Stimulated activated CD8-positive, alpha-beta memory T cell treated with anti-CD3 and anti-CD28 coated beads, Interleukin-7, amount 100 ng/mL, for 48 hours (primary cell): ENCODE data around the gene NUDT22.

Experiments used
- DNase-seq, 2 donors: peaks; one replicate each; pipeline ENCODE4 v3.0.0-alpha.2; 2020; ENCODE audit warnings: low read depth in 1 of 2; ENCODE audit errors: extremely low read depth in 1 of 2

NUDT22 gene

GRCh38 chr11:64226507-64227051 is 505 bp downstream of the NUDT22 start:
- DNase-seq, result peak in 1 of 2 donors; percentile 68

DNA sequence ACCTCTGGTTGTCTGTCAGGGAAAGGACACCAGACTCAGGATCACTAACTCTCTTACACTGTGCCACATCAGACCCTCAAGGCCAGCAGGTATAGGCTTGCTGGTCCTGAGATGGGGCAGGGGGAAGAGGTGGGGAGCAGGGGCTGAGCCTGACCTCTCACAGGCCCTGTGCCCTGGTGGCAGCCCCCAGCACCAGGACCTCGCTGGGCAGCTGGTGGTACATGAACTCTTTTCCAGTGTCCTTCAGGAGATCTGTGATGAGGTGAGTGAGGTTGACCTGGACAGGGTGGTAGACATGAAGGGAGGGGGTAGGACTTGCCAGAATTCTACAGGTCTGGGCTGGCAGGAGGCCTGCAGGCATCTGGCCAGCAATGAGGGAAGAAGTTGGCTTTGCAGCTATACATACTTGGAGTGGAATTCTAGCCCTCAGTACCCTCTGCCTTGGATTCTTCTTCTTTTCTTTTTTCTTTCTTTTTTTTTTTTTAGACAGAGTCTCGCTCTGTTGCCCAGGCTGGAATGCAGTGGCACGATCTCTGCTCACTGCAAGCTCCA is 1.4 kb downstream of the NUDT22 start:
- no peak for DNase-seq

- DNase-seq, result no peak
Measured at GRCh38 chr11:64229090-64229743, 3.1 kb downstream of the NUDT22 start.

DNA sequence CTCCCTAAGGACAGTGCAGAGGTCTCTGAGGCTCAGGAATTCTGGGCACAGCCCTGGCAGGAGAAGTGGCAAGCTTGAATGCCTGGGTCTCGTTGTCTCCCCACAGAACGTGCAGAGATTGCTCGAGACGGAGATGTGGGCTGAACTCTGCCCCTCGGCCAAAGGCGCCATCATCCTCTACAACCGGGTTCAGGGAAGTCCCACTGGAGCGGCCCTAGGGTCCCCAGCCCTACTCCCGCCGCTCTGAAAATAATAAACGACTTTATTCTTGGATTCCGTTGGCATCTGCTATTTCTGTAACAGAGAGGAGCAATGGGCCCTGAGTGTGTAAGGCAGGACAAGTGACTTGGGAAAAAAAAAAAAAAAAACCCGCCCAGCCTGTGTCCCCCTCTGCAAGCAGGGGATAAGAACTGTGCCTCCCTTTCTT is 3.7 kb downstream of the NUDT22 start:
- no peak for DNase-seq

- DNase-seq, result peak; percentile 72 to 86
Measured at GRCh38 chr11:64230171-64230984, 4.3 kb downstream of the NUDT22 start, which contains the start of gene DNAJC4. TSS of gene DNAJC4 (plus strand) at chr11:64230548. CDS start at chr11:64230855, 307 bp downstream.

GRCh38 chr11:64230985-64231365 is 4.9 kb downstream of the NUDT22 start:
- DNase-seq, result no peak

- DNase-seq, result no peak
Measured at GRCh38 chr11:64231546-64231945, 5.5 kb downstream of the NUDT22 start.

GRCh38 chr11:64232182-64232966 is 6.3 kb downstream of the NUDT22 start:
- no peak for DNase-seq

DNA sequence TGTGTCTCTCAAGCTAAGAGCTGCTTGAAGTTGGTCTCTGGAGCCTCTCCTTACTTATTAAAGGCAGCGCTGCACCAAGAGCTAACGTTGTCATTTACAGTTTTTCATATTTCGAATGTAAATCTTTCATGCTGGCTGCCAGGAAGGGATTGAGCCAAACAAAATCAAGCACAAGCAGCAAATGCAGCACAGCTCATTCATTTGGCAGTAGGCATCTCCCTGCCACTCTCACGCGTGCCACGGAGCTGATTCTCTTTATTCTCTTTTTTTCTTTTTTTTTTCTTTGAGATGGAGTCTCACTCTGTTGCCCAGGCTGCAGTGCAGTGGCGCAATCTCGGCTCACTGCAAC is 6.9 kb downstream of the NUDT22 start:
- no peak for DNase-seq

DNA sequence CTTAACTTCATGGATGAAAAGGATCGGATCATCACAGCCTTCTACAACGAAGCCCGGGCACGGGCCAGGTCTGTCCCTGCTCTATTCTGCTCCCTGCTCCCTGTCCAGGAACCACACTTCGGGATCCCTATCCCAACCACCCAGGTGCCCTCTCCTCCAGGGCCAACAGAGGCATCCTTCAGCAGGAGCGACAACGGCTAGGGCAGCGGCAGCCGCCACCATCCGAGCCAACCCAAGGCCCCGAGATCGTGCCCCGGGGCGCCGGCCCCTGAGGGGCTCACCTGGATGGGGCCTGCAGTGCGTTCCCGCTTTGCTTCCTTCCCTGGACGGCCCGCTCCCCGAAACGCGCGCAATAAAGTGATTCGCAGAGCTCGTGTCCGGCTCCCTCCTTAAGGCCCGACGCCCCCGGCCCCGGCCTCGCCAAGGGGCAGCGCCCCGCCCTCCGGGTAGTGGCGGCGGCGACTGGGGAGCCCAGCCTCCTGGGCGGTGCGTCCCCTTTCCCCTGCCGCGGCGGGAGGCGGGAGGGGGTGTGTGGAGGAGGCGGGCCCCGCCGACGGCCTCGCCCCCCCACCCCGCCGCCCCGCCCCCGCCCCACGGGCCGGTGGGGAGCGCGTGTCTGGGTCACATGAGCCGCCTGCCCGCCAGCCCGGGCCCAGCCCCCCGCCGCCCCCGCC is 8.0 kb downstream of the NUDT22 start, which contains the start of gene VEGFB:
TSS of gene VEGFB (plus strand) at position 672 of the 674 bp plus-strand sequence. CDS start 250 bp downstream, outside the sequence.
- DNase-seq, result no peak

DNA sequence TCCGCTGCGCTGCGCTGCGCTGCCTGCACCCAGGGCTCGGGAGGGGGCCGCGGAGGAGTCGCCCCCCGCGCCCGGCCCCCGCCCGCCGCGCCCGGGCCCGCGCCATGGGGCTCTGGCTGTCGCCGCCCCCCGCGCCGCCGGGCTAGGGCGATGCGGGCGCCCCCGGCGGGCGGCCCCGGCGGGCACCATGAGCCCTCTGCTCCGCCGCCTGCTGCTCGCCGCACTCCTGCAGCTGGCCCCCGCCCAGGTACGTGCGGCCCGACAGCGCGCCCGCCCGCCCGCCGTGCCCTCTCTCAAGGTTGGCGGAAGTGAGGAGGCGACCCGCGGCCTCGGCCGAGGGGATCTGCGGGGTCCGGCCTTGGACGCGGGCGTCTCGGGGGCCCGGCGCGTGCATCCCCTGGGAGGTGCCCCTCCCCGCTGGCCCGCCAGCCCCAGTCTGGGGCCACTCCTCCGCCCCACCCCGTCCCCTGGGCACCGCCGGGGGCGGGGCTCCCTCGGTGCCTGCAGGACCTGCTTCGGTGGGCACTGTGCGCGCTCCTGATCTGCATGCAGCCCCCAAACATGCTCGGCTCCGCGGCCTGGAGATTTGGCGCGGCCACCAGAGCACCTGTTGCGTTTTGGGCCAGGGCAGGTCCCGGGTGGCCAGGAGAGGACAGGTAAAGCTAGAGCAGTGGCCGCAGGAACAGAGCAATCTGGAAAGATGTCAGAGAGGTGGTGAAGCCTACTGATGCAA is 8.7 kb downstream of the NUDT22 start:
- no peak for DNase-seq

- no peak for DNase-seq
Measured at GRCh38 chr11:64235437-64236161, 9.5 kb downstream of the NUDT22 start.

- DNase-seq, result no peak
Measured at GRCh38 chr11:64237484-64237951, 11.4 kb downstream of the NUDT22 start.

GRCh38 chr11:64238076-64238475 is 12.0 kb downstream of the NUDT22 start:
- no peak for DNase-seq

DNA sequence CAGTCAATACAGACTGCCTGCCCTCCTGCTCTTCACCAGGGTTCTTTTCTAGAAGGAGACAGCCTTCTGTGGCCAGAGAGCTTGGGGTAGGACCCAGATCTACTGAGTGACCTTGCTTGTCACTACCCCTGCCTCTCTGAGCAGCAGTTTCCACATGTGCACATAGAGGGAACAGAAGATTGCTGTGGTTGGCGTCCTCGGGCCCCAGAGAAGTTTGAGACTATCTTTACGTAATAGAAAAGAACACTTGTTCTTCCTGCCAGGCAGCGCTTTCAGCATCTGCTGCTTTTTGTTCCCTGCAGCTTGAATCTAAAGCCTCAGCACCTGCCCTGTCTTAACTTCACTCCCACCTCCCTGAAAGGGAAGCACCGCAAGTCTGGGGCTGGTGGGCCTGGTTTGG is 12.9 kb downstream of the NUDT22 start:
- no peak for DNase-seq

DNA sequence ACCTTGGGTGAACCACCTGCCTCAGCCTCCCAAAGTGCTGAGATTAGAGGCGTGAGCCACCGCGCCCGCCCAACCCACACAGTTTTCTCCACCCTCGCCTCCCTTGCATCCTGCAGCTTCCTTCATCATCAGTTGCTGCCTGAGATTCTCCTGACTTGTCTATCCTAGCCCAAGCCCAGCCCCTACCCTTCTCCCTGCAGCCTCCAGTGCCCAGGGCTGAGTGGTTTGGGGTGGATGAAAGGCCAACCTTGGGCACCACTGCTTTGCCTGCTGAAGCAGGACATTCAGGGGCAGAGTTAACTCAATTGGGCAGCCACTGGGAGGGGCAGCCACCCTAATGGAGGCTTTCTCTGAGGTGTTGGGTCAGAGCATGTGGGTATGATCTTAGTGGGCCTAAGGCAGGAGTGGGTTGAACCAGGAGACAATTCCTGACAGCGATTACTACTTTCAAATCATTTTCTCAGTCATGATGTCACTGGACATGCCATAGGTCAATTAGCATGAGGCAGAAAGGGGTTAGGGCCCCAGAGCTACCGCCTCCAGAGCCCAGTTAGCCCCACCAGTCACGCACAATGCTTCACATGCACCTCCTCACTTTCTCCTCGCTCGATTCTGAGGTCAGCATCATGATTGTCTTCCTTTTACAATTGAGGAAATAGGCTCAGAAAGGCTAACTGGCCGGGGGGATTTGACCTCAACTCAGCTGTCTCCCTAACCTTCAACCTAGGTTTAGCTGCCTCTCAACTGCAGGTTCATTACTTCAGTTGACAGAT is 13.8 kb downstream of the NUDT22 start:
- no peak for DNase-seq

DNA sequence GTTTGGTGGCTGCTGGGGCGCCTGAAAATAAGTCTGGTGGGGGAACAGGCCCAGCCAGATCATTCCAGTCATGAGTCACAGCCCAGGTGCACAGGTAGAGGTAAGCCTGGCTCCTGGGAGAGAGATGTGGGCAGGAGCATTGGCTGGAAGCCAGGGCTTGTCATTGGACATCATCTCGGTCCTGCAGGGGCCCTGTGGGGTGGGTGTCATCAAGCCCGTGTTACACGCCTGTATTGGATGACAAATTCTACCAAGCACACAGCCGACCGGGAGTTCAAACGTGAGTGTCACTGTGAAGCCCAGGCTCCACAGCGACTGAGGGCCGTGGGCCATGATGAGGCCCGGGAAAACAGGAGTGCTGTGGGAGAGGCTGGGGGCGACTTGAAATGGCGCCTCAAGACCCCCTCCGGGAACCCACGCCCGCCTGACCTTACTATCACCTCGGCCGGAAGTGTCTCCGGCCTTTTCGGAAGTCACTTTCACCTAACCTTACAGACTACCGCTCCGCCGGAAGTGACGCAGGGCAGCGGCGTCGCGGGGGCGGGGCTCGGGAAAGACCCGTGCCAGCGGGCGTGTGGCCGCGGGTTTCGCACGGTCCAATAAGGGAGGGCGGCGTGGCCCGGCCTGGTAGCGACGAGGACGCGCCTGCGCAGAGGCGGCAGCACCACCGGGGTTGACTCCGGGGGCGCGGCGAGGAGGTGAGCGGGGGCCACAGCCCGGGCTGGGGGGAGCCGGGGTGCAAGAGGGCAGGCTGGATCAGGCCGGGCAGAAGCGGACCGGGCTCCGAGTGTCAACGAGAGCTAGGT is 14.6 kb downstream of the NUDT22 start, which contains the start of gene FKBP2:
TSS of gene FKBP2 (plus strand) at position 661 of the 806 bp plus-strand sequence. CDS start 1,293 bp downstream, outside the sequence.
- DNase-seq, result peak; percentile 94 to 98
